Uterus (tissue), 2 donors: ENCODE results near the gene LHX4.

Source experiments
- CTCF ChIP-seq, 4 experiments: fragments of 200-600 bp in 2 of 4; fragments of 450-650 bp in 2 of 4; sonication (generic) in 2 of 4; IDR thresholded peaks; one replicate each; pipeline ENCODE4 v1.5.1; 2016 to 2019; ENCODE audit warnings: antibody characterized with exemption in 4 of 4, mild to moderate bottlenecking in 2 of 4, moderate library complexity in 1 of 4
- POLR2A ChIP-seq, 2 donors: fragments of 450-650 bp; IDR thresholded peaks; one replicate each; pipeline ENCODE4 v1.6.1; 2016; ENCODE audit warnings: antibody characterized with exemption in 2 of 2, mild to moderate bottlenecking in 1 of 2, moderate library complexity in 1 of 2

GRCh38 chr1:180241716-180242544 is 11.9 kb downstream of the LHX4 start:
- no peak for TF ChIP-seq POLR2A (IDR thresholded peaks at IDR 0.05)
- TF ChIP-seq CTCF (IDR thresholded peaks at IDR 0.05) = no peak
